HG03460 (cell line): ENCODE data around the gene F2RL3.

Experiments used
- ATAC-seq: cut with Tn5 transposase; IDR thresholded peaks from one replicate; pipeline ENCODE4 v1.9.1; 2021; ENCODE audit not compliant: unreplicated experiment

F2RL3 gene

GRCh38 chr19:16892868-16893685 is 4.3 kb downstream of the F2RL3 start:
- ATAC-seq: no peak

GRCh38 chr19:16893686-16893989 is 4.8 kb downstream of the F2RL3 start:
- ATAC-seq: no peak

GRCh38 chr19:16894080-16894479 is 5.3 kb downstream of the F2RL3 start:
- ATAC-seq: no peak

- no peak for ATAC-seq
These were observed 6.8 kb downstream of the F2RL3 start for GRCh38 chr19:16895467-16896145.

- no peak for ATAC-seq
These were observed 7.6 kb downstream of the F2RL3 start for GRCh38 chr19:16896146-16897028.

- ATAC-seq: peak; percentile 42
These were observed 8.4 kb downstream of the F2RL3 start for GRCh38 chr19:16897029-16897855.

- peak; percentile 3 for ATAC-seq
These were observed 9.0 kb downstream of the F2RL3 start for GRCh38 chr19:16897856-16898161.

GRCh38 chr19:16898361-16899015 is 9.7 kb downstream of the F2RL3 start:
- no peak for ATAC-seq

- ATAC-seq: no peak
These were observed 10.8 kb downstream of the F2RL3 start for GRCh38 chr19:16899566-16900075.

GRCh38 chr19:16901491-16902175 is 12.8 kb downstream of the F2RL3 start:
- ATAC-seq: no peak

GRCh38 chr19:16902545-16902944 is 13.7 kb downstream of the F2RL3 start:
- ATAC-seq: no peak

- no peak for ATAC-seq
These were observed 14.5 kb downstream of the F2RL3 start for GRCh38 chr19:16903347-16903746.

GRCh38 chr19:16904599-16904998 is 15.8 kb downstream of the F2RL3 start:
- no peak for ATAC-seq

- ATAC-seq: no peak
These were observed 20.0 kb downstream of the F2RL3 start for GRCh38 chr19:16908759-16909158.

GRCh38 chr19:16911046-16911445 is 22.2 kb downstream of the F2RL3 start:
- no peak for ATAC-seq

GRCh38 chr19:16912780-16913179 is 24.0 kb downstream of the F2RL3 start:
- ATAC-seq: no peak

- no peak for ATAC-seq
These were observed 25.6 kb downstream of the F2RL3 start for GRCh38 chr19:16914421-16914820.

- no peak for ATAC-seq
These were observed 26.3 kb downstream of the F2RL3 start for GRCh38 chr19:16915135-16915534.

GRCh38 chr19:16915734-16916133 is 26.9 kb downstream of the F2RL3 start:
- no peak for ATAC-seq

- ATAC-seq: no peak
These were observed 28.6 kb downstream of the F2RL3 start for GRCh38 chr19:16917401-16917800.
